Thoracic aorta (tissue), 2 donors: Measurements from ENCODE around the gene CTNNBL1. TPM values are rescaled to one million over a fixed set of nuclear protein-coding genes. Genes with fewer than 3 reads are reported as not detected.

ENCODE experiments used
- ATAC-seq: fragments of 150-250 bp; one replicate; pipeline ENCODE4 v1.8.0; 2017; ENCODE audit warnings: low read depth; ENCODE audit not compliant: insufficient number of reproducible peaks, low FRiP score
- DNase-seq: peaks from one replicate; pipeline ENCODE4 v3.0.0-alpha.2; 2020; ENCODE audit warnings: low spot score
- H3K27ac ChIP-seq, 2 donors: fragments of 200-600 bp; sonication (generic); 1 replicate in 1 of 2; 2 replicates in 1 of 2; pipeline ENCODE4 v1.5.1; 2016; ENCODE audit warnings: mild to moderate bottlenecking in 2 of 2, moderate library complexity in 2 of 2
- H3K27me3 ChIP-seq: fragments of 200-600 bp; sonication (generic); replicated peaks from 2 replicates; pipeline ENCODE4 v1.6.0; 2016; ENCODE audit warnings: mild to moderate bottlenecking; ENCODE audit not compliant: insufficient read depth
- H3K36me3 ChIP-seq: fragments of 200-600 bp; sonication (generic); one replicate; pipeline ENCODE4 v1.5.1; 2016
- H3K4me1 ChIP-seq, 2 donors: fragments of 200-600 bp; sonication (generic); 1 replicate in 1 of 2; 2 replicates in 1 of 2; pipeline versions ENCODE4 v1.5.1 to v1.6.0; 2016; ENCODE audit warnings: low read depth in 2 of 2, mild to moderate bottlenecking in 1 of 2; ENCODE audit not compliant: control insufficient read depth in 1 of 2
- H3K4me3 ChIP-seq: fragments of 200-600 bp; sonication (generic); 2 replicates; pipeline ENCODE4 v1.5.1; 2016; ENCODE audit warnings: mild to moderate bottlenecking
- H3K9me3 ChIP-seq: fragments of 200-600 bp; sonication (generic); 2 replicates; pipeline ENCODE4 v1.5.1; 2016
- total RNA-seq, 2 donors: library from RNA; depleted of rRNA; stranded (reverse); fragments of >200 nt; gene quantifications; one replicate each; pipeline versions ENCODE4 v1.1.0 to v1.2.3, GENCODE V29; 2016
- TF ChIP-seq, protein P1 (sequence below): fragments of 200-600 bp; sonication (generic); IDR thresholded peaks from one replicate; pipeline ENCODE4 v1.5.1; 2019; ENCODE audit warnings: antibody characterized with exemption

Gene CTNNBL1
- total RNA-seq, 2 donors from 2014 or later: 22.6 to 34.3 TPM

DNA sequence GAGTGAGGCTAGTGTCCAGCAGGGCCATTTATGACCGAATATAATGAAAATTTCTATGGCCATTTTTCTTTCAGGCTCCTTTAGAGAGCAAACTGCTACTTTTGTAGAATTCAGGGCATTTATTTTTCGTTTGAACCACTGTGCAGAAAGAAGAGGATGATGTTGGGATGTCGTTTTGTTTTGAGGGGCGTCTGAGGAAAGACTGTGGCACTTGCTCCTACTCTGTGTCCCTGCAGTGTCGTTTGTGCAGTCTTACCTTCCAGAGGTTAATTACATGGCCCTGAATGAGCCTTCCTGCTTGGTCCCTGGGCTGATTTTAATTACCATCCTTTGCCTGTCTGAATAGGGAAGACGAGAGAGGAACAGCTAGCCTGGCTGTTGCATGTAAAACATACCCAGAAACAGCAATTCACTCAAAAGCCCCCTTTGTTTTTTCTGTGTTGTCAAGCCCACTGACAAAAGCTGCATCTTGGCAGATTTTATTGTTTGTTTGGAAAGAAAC, 65.3 kb downstream of the CTNNBL1 start:
- peaks cover 10% of the 10 kb centered on the region for H3K36me3 ChIP-seq
- TF ChIP-seq, protein P1, sequence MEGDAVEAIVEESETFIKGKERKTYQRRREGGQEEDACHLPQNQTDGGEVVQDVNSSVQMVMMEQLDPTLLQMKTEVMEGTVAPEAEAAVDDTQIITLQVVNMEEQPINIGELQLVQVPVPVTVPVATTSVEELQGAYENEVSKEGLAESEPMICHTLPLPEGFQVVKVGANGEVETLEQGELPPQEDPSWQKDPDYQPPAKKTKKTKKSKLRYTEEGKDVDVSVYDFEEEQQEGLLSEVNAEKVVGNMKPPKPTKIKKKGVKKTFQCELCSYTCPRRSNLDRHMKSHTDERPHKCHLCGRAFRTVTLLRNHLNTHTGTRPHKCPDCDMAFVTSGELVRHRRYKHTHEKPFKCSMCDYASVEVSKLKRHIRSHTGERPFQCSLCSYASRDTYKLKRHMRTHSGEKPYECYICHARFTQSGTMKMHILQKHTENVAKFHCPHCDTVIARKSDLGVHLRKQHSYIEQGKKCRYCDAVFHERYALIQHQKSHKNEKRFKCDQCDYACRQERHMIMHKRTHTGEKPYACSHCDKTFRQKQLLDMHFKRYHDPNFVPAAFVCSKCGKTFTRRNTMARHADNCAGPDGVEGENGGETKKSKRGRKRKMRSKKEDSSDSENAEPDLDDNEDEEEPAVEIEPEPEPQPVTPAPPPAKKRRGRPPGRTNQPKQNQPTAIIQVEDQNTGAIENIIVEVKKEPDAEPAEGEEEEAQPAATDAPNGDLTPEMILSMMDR: no peak
- no peak overlapping the region for H3K4me3 ChIP-seq
- peaks cover 0 to 18% of the 10 kb centered on the region in 2 donors for H3K4me1 ChIP-seq
- no peak overlapping the region for H3K27ac ChIP-seq
- H3K27me3 ChIP-seq: no peaks in the 10 kb centered on the region
- no peak for ATAC-seq
- no peaks in the 10 kb centered on the region for H3K9me3 ChIP-seq
- DNase-seq: no peak

DNA sequence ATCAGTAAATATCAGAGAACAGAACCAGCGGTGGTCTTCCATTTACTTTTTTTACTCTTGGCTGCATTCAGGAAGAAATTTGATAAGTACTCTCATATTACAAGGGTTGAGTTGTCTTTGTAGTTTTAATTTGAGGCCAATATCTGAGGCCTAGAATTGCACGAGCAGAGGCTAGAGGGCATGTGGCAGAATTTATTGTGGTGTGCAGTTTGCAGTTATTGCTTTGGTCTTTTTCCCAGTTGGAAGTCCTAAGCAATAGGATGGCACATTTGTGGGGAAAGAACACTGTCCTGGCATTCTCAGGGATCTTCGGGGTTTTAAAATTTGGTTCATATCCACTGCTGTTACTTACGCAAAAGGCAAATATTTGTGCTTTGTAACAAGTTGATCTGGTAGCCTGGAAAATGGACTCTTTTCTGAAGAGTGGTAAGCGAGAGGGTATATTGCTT, 66.0 kb downstream of the CTNNBL1 start:
- Histone ChIP-seq H3K36me3 (peaks cover 10% of the 10 kb centered on the region), H3K9me3 (no peaks in the 10 kb centered on the region), H3K27ac (no peak overlapping the region), H3K27me3 (no peaks in the 10 kb centered on the region), H3K4me1 (peaks cover 0 to 18% of the 10 kb centered on the region in 2 donors), H3K4me3 (no peak overlapping the region)
- DNase-seq (no peak), ATAC-seq (no peak)
- TF ChIP-seq, protein P1: no peak

DNA sequence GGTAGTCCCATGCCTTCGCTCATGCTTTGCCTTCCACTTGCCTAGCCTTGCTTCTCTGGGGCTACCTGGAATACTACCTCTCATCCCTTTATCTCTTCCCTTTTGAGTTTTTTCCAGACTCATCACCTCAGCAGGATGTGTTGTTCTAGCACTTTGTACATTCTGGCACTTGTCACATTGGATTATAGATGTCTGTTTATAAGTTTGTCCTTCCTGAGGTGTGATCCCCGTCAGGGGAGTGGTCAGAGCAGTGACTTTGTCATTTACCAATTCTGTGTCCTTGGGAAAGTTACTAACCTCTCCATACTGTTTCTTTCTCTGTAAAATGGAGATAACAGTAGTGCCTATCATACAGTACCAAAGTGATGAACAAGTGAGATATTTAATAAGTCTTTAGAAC, 66.5 kb downstream of the CTNNBL1 start:
- H3K4me3 ChIP-seq: no peak overlapping the region
- no peak for DNase-seq
- ATAC-seq: no peak

DNA sequence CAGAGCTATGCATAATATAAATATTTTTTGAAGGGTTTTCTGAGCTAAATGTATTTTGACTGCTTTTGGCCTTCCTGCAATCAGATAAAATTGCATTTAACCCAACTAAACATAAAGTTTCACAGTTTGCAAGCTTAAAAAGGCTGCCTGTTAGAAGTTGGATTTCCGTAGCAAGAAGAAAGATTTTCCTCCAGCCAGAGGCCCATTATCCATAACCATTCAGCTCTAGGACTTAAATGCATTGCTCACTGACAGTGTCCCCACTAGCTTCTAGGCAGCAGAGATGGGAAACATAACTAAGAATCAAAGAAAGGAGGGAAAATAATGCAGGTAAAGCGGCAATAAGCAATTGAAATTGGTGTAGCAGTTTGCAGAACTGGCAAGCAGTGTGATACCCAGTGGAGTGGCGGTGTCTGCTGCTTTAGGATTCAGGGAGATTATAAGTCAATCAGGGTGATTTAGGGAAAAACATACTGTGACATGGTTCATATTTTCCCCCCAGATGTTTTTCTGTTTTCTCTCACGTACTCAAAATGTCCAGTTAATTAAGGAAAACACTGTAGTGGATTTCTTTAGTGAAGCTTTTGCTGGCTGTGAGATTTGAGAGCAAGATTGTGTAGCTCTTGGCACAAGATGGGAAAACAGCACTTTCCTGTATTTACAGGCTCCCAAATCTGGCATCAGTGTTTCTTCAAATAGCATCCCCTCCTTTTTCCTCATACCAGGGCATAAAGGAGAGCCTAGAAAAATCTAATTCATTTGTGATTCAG, 69.1 kb downstream of the CTNNBL1 start:
- Histone ChIP-seq H3K27me3 (no peaks in the 10 kb centered on the region), H3K27ac (no peak overlapping the region), H3K4me3 (no peak overlapping the region), H3K4me1 (peaks cover 0 to 18% of the 10 kb centered on the region in 2 donors), H3K9me3 (no peaks in the 10 kb centered on the region), H3K36me3 (peaks cover 5% of the 10 kb centered on the region)
- DNase-seq: no peak
- no peak for ATAC-seq
- TF ChIP-seq, protein P1: no peak

More for the DNA sequence above, 66.5 kb downstream of the CTNNBL1 start:
- Histone ChIP-seq H3K27ac (no peak overlapping the region), H3K27me3 (no peaks in the 10 kb centered on the region), H3K4me1 (peaks cover 0 to 18% of the 10 kb centered on the region in 2 donors), H3K9me3 (no peaks in the 10 kb centered on the region), H3K36me3 (peaks cover 10% of the 10 kb centered on the region)
- TF ChIP-seq, protein P1: no peak

DNA sequence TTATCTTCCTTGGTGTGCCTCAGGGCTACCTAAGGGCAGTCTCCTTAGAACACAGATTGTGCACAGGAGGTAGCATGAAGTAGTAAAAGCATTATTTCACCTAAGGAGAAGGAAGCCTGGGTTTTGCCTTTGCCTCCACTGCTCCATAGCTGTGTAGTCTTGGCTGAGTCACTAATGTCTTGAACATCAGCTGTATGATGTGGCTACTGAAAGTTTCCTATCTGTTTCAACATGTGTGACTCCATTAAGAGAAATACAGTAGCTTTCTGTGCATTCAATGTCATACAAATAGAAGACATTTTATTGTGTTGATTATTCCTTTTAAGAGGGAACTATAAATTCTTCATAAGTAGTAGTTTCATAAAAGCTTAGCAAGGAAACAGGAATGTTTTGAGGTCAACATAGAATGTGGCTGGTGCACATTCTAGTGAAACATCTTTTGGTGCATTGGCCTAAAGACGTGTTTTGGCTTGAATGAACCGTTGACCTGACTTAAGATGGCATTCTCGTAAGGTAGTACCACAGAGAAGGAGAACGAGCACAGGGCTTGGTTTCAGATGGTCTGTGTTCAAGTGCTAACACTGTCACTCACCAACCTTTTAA, 70.6 kb downstream of the CTNNBL1 start:
- H3K4me1 ChIP-seq: peaks cover 0 to 18% of the 10 kb centered on the region in 2 donors
- H3K27ac ChIP-seq: no peak overlapping the region
- TF ChIP-seq, protein P1: no peak
- no peaks in the 10 kb centered on the region for H3K27me3 ChIP-seq
- H3K9me3 ChIP-seq: no peaks in the 10 kb centered on the region
- ATAC-seq (no peak), DNase-seq (no peak)
- H3K36me3 ChIP-seq: no peaks in the 10 kb centered on the region
- H3K4me3 ChIP-seq: no peak overlapping the region
